Stimulated activated CD4-positive, alpha-beta T cell treated with anti-CD3 and anti-CD28 coated beads, Interleukin-1b, Interleukin-23, amount 100 ng/mL, for 1 hour (primary cell): ENCODE data around the gene SLC45A2.

Experiments used
- DNase-seq, 2 donors: peaks; one replicate each; pipeline ENCODE4 v3.0.0-alpha.2; 2020; ENCODE audit warnings: low read depth in 2 of 2

SLC45A2 gene

DNA sequence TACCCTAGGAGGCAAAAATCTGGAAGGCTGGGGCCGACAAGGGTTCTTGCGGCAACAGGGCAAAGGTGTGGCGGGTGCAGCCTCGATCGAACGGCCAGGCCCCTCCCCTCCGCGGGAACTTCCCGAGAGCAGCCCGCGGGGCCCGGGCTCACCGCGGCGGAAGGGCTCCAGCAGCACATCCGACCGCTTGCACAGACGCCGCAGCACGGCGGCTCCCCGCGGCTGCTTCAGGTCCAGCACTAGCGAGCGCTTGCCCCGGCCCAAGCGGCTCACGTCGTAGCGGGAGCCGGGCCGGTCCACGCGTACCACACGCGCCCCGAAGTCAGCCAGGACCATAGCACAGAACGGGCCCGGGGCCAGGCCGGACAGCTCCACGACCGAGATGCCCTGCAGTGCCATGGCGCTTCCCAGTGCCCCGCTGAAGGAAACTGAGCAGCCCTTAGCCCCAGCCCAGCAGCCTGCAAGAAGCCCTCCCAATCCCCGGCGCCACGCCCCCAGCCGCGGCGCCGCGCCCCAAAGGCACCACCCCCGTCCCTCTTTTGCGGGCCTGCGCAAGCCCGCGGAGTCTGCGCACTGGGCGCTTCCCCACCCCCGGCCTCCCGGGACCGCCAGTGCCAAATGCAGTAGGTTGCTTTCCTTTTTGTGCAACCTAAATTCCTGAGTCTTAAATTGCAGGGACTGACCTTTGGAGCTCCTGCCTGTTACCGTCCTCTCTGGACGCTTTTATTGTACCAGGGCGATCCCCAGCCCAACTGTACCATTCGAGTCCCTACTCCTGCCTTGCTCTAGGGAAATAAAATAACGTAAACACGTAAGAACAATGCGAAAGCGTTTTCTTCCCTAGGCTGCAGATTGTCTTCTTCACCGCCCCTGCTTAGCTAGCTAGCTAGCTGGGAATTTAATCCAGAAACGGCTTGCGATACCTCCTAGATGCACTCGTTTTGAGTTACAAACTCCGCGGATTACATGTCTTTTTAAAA lies 23.4 kb upstream of the SLC45A2 start, which contains the start of gene AMACR:
Gene AMACR, minus strand, starts transcription at position 430 of the 980 bp plus-strand sequence. Its CDS starts 31 bp downstream, at position 399.
- peak; percentile 39 to 81 for DNase-seq

DNA sequence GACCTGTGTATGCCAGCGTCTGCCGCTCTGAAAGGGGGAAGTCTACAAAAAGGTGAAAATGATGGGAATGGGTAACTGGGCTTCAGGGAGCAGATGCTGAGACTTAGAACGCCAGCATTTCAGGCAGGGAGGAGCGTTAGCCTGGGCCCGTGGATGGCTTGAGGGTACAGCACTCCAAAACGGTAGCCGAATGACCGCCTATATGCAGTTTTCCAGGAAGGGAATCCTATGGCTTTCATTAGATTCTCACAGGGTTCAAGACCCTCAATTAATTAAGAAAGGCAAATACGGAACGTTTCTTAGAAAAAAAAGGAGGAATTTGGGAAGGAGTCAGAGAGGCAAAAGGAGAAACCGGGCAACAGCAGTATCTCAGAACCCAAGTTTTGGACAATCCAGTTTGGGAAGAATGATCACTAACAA lies 22.7 kb upstream of the SLC45A2 start:
- no peak for DNase-seq

DNA sequence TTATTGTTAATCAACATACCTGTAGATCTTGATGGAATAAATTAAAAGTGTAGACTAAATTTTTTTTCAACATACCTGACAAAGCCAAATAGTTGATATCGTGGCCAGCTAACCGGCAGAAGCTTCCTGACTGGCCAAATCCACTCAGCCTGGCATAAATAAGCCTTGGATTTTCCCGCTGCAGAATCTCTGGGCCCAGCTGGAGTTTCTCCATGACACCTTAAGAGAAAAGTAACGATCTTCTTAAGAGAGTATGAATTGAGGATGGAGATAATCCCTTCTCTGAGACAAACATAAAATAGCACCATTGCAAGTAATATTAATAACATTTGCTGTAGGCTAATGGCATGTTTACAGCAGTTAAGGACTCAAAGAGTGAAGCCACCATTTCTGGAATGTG lies 21.2 kb upstream of the SLC45A2 start:
- DNase-seq: no peak

DNA sequence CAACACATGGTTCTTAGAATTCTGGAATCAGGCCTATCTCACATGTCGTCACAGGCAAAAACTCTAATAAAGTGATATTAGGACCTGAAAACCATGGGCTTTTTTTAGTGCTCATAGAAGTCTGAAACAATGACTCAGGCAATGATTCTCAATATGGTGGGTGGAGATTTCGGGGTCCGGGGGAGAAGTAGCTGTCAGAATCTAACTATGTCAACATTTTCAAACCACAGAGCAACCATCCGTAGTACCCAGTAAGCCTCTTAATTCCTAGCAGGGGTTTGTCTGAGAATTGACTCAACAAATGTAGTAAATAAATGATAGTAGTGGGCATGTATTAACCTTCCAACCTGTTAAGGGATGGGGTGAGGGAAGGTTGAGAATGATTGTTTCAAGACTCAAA lies 20.7 kb upstream of the SLC45A2 start:
- DNase-seq: no peak

DNA sequence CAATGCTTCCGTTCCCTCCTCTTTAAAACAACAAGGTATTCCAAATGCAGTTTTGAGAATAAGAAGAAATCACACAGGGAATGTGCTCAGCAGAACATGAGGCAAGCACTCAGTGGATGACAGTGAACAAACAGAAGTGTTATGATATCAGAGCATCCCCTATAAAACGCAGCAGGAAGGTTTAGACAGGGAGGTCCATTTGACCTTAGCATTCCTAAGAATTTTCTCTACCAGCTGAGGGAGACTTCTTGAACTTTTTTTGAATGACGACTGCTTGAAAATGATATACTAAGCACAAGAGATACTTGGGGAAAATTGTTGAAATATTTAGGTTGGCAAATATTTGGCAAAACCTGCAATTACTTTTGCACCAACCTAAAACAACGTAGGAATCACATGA lies 19.4 kb upstream of the SLC45A2 start:
- no peak for DNase-seq

DNA sequence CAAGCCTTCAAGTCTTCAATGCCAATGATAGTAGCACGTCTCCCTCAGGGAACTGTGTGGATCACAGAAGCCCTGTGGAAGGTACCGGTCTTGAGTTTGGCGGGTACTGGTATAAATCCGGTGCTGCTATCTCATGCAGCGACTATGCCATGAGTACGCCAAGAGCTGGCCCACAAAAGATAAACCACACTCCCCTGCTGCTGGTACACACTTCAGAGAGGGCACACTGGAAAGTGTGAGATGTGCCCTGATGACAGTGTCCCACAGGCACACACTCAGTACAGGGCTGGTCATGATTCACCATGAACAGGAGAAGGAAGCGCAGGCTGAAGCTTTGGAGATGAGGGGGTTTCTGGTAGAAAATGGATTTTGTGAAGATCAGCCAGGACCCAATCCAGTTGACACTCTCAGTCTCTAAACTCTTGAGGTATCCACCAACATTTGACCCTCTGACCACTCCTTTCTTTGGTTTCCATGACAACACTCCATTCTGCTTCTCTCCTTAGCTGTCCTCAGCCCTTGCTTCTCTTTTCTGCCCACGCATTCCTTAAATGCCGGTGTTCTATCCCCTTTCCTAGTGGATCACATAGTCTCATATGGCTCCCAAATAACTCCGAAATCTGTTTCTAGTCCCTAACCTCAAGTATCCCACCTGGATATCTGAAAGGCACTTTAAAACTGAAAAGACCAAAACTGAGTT lies 18.3 kb upstream of the SLC45A2 start:
- DNase-seq: no peak

DNA sequence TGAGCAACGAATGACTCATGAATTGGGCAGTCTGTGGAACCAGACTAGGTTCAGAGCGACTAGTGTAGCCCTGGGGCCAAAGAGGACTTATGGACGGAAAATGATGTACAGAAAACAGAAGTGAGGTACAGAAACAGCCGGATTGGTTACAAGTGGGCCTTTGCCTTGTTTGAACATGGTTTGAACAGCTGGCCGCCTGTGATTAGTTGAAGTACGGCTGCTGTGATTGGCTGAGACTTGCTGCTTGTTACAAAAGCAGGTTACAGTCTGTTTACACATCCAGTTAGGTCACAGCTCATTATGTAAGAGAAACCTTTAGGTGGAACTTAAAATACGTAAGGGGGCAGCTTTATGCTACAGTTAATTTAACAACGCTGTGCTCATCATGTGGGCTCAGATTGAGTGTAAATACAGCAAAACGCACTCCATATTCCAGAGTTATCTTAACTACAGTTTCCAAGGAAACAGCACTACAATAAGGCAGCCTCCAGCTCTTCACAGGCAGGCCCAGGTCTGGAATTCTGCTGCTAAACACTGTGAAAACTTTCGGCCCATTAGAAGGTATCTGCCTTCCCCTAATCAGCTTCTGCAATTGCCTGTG lies 16.8 kb upstream of the SLC45A2 start:
- no peak for DNase-seq

DNA sequence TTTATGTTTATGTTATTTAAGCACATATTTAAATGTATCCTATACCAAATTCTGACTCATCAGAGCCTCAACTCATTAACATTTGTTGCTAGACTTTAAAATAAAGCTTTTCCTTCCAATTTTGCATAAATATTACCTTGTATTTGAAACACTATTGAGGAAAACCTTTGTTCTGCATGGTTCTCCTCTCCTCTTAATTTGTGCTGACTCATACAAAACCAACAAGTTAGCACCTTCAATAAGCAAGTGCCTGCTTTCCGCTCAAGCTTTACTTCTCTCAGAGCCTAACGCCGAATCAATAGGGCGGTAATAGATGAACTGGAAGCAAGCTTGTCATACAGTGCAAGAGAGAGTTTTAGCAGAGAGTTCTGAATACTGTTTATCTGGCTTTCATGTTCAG lies 15.5 kb upstream of the SLC45A2 start:
- DNase-seq: no peak

DNA sequence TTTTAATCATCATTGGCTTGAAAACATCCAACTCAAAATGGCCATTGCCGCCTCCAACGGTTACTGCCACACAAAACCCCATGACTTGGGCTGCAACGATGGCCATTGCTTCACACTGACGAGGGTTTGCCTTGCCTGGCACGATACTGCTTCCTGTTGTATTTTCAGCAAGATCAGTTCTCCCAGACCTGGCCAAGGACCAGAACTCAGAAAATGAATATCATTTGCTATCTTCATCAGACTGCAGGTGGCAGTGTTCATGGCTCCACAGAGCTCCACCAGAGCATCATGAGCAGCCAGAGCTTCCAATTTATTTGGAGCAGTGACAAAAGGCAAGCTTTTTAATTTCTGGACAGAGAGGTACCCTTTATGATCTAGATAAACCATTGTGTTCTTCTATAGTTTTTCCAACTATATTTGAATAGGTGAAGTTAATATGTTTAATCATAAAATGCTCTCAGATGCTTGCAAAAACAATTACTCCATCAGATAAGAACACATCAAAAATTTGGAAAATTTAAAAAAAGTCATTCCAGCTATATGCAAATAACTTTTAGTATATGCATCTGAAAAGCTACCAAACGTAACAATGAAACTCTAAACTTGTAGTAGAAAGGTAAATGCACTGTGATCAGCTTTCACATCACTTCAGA lies 13.0 kb upstream of the SLC45A2 start:
- DNase-seq: no peak

DNA sequence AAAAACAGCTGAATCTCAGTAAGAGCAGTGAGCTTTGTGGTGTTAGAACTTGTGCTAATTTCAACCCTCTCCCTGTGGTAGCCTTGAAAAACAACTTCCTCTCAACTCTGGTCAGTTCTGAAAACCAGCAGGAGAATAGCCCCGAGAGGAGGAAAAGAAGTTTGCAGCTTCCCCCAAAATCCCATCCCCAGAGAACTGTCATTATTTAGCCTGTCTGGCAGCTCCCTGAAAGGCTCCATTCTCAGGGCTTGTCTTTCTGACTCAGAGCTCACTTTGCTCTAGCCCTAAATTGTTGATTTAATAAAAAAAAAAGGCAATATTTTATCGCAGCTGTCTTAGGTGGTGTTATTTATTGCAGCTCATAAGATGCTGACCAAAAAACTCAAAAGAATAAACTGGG lies 11.4 kb upstream of the SLC45A2 start:
- no peak for DNase-seq

DNA sequence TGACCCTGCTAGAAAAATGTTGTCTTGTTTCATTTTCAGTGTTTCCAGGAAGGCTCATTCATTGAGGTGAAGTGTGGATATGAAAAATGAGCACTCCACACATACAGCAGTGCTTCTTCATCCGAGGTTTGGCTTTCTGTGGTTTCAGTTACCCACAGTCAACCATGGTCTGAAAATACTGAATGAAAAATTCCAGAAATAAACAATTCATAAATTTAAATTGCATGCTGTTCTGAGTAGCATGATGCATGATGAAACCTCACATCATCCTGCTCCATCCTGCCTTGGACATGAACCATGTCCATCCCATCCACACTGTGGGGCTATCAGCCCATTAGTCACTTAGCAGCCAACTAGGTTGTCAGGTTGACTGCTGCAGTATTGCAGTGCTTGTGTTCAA lies 10.4 kb upstream of the SLC45A2 start:
- DNase-seq: no peak

DNA sequence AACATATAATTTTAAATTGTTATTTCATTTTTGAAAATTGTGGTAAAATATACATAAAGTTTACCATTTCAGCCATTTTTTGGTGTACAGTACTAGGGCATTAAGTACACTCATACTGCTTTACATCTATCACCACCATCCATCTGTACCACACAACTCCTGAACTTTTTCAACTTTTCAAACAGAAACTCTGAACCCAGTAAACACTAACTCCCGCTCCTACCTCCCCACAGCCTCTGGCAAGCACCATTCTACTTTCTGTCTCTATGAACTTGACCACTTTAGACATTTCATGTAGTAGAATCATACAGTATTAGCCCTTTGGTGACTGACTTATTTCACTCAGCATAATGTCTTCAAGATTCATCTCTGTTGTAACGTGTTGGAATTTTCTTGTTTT lies 8.4 kb upstream of the SLC45A2 start:
- no peak for DNase-seq

DNA sequence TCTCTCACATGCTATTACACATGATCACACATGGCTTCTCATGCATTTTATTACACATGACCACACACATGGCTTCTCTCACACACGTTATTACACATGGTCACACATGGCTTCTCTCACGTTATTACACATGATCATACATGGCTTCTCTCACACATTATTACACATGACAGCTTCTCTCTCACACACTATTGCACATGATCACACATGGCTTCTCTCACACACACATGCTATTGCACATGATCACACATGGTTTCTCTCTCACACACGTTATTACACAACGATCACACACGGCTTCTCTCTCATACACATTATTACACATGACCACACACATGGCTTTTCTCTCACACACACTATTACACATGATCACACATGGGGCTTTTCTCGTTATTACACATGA lies 954 bp upstream of the SLC45A2 start:
- DNase-seq: no peak

DNA sequence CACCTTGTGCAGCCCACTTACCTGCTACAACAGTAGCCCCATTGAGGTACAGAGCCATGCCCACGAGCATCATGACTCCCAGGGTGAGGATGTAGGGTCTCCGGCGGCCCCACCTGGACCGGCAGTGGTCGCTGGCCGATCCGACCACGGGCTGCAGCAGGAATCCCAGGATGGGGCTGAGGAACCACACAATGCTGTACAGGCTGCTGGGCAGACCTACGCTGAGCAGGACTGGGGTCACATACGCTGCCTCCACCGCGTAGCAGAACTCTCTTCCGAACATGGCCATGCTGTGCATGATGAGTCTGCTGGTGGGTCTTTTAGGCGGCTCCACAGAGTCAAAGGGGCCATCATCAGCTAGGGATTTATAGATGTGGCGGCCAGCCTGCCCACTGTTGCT lies 315 bp downstream of the SLC45A2 start:
- DNase-seq: no peak

DNA sequence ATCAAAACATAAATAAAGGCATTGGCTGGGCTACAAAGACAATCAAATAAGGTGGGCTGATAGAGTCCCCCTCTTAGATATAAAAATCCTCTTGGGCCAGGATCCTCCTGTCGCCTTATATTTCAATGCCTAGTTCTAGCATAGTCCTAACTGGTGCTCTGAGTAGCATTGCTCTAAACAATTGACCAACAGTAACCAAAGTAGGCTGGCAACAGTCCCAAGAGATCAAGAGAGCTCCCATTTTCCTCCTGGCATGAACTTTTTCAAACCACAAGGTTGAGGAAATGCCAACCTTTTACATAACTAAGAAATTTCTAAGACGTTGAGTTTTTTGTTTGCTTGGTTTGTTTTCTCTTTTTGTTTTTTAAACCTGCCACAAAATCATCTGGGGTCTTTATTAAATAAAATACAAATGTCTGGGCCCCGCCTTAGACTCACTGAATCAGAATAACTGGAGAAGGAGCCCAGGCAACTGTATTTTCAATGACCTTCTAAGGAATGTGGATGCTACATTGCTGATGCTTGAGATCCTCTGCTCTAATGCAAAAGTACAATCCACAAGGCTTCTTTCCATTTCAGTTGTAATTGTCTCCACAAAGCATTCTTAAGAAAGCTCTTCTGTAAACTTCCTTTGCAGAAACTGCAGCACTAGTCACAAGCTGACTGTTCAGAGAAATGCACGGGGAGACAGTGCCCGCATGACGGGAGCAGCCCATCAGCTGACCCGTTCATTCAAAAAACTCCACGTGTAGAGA lies 2.9 kb downstream of the SLC45A2 start:
- DNase-seq: no peak

DNA sequence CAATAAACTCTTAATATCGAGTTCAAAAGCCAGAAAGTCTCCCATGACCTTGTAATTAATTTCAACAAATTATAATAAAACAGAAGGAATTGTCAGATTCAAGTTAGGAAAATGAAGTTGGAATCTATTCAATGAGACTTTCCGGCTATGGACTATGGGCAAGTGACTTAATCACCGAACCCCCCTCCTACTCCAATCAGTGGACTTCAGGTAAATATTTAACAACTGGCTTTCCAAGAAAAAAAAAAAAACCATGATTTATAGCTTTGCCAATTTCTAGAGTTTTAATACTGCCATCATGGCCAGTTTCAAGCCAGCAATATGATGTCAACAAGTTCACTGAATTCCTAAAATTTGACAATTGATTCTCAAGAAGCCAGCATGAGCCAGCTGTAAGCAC lies 4.5 kb downstream of the SLC45A2 start:
- DNase-seq: no peak

DNA sequence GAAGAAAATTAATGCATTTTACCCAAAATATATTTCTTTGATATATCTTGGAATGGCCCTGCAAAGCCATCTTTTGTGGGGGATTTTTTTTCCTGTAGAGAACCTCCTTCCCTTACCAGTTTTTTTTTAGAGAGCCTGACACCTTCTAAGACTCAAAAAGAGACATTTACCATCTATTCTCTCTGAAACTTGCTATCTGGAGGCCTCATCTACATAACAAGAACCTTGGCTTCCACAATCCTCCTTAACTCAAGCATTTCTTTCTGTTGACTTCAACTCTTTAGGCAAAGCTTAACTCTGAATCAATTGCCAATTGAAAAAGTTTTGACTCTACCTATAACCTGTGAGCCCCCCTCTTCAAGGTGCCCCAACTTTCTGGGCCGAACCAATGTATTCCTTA lies 6.2 kb downstream of the SLC45A2 start:
- no peak for DNase-seq

DNA sequence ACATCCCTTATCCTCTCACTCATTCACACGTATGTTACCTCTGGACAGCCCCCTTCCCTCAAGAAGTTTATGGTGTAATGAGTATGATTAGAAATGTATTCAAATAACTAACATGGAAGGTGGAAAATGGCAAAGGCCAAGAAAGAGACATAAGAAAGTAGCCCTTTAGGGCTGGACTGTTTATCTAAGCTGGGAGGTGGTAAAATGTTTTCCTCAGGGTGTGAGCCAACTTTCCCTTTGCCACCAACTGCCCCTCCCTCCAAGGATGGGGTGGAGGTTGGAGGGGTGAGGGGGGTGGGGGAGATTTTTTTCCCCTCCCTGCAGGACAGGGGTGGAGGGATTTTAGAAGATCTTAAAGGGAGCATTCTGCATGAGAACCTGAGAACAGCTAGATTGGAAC lies 8.2 kb downstream of the SLC45A2 start:
- DNase-seq: no peak

DNA sequence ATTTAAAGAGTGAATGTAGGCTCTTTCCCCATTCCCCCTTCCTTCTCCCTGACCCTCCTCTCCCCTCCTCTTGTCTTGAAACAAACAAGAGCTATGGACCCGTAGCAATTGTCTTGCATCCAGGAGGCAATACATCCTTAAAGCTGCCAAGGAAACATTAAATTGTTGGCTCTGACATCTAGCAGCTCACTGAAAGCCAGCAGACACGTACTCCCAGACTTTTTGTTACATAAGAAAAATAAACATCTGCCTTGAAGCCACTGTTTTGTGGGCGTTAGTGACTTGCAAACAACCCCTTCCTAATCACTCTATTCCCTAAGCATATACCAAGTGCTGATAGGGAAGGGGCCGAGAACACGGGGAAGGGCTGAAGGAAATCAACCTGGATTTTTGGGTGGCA lies 8.6 kb downstream of the SLC45A2 start:
- no peak for DNase-seq

DNA sequence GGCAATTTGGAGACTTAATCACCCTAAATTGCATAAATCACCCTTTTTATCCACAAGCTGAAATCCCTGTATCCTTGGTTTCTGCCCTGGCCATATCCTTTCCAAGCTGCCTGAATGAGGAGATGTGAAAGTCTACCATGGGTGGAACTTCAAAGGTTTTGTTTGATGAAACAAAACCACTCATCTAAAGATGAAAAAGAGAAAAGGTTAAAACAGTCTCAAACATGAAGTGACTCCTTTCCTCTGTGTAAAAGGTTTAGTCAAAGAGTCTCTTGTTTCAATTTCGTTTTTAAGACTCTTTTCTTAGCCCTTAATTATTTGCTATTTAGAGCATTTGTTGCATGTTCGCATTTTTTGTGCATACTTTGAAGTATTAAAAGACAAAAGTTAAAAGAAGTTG lies 11.2 kb downstream of the SLC45A2 start:
- no peak for DNase-seq
